ENCODE measurements around the gene ZNF32.
"Not testable (repeated sequence)": the region's sequence is repeated elsewhere in the genome, so short reads cannot be mapped to it uniquely, and the experiment has no call there.

ZNF32 gene

DNA sequence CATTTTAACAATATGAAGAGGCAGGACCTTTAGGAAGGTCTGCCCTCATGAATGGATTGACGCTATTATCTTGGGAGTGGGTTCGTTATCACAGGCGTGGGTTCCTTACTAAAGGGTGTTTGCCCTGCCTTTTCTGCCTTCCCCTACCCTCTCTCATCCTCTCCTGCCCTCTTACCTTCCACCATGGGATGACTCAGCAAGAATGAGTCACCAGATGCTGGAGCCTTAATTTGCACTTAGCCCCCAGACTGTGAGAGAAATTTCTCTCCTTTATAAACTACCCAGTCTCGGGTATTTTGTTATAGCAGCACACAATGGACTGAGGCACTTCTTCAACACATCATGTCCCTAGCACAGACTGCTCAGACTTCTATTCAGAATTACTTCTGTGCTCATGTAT lies 31.4 kb upstream of the ZNF32 start:
- no peak for DNase-seq (ENCODE audit: low read depth)

DNA sequence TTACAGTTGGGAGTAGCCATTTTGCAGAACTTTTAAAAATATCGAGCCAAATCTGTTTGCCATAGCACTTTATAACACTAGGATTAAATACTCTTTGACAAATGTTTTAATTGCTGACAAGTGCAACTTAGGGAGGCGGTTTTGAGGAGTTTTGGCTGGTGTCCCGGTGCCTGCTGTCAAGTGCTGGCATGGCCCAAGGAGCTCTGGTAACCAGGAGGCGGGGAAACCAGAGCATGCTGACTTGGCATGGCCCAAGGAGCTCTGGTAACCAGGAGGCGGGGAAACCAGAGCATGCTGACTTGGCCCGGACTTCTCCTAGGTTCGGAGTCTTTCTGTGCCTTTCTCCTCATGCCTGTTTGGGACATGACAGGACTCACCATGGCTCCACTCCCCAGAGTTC lies 30.8 kb upstream of the ZNF32 start:
- no peak for DNase-seq (ENCODE audit: low read depth)

DNA sequence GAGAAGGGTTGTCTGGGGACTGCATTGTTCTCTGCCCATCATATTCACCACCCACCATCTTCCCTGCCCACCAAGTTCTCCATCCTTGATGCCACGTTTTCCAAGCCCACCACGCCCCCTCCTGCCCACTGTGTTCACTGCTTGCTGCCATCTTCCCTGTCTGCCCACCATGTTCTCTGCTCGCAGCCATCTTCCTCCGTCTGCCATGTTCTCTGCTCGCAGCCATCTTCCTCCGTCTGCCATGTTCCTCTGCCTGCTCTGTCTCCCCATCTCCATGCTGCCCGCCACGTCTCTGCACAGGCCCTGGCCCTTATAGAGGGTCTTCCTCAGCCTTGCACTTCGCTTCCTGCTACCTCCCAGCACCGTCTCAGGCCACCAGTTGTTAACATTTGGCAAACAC lies 30.0 kb upstream of the ZNF32 start:
- no peak for DNase-seq (ENCODE audit: low read depth)

DNA sequence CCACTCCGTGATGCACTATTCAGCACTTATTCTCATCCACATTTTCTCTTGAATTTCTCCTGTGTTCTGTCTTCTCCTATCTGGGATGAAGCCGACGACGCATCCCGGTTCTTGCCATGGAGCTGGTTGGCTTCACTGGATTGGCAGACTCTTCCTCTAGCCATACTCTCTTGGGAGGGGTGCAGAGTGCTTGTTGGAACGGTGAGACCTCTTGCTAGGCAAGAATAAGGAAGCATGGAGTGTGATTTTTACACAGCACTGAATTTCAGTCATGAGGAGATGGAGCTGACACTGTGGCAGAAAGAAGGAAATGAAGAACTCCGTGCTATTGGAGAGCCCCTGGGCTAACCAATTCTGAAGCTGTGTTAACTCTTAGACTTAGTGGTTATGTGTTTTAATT lies 28.2 kb upstream of the ZNF32 start:
- no peak for DNase-seq (ENCODE audit: low read depth)

DNA sequence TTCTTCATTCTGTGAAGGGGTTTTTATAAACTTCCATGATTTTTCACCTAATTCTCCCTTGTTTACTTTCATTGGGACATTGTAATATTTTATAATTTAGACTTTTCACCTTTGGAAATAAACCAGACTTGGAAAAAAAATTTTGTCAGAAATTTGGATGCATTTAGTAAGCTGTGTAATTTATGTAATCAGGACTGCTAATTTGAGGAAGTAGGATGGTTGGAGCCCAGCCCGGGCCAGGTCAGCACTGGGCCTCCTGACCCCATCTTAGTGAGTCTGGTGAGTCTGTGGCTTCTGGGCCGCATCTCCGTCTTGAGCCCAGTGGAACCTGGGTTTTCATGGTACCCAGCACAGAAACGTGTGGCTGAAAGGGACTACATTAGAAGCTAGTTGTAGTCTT lies 27.6 kb upstream of the ZNF32 start:
- no peak for DNase-seq (ENCODE audit: low read depth)

DNA sequence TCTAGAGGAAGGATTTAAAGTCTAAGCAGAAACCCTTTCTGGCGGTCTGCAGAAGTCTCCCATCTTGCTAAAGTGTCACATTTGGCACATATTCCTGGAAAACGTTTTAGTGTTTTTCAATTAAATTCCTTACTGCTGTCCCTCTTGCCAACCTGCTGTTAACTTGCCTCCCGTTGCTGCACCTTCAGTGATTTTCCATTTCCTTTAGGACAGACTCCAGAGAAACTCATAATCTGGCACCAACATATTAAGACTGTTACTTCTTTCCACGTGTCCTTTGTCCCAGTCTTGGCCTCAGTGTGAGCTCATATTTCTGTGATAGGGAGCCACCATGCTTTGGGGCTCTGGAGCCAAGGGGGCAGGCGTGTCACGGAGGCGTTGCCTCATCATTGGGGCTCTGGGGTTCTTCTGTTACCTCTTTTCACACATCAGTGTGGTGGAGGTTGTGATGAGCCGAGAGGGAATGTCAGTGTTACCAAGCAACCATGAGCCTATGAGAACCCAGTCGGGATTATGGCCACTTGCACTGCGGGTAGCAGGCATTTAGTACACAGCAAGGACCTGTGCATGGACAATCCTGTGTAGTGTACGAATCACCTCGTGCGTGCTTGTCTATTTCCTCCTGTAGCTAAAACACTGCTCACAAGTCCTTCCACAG lies 26.0 kb upstream of the ZNF32 start:
- no peak for DNase-seq (ENCODE audit: low read depth)

DNA sequence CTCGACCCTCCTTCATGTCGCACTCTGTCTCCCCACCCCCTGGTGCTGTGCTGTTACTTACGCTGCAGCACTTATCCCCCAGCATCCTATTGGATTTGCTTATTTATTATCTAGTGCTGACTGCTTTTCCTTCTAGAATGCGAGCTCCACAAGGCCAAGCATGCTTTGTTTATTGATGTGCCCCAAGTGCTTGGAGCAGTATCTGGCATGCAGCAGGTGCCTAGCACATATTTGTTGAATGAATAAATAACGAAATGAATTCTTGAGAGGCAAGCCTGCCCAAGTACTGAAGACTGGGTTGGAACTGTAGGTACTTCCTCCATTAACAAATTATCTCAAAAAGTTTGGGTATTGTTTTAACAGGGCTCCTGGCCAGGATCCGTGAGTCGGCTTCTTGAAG lies 24.8 kb upstream of the ZNF32 start:
- DNase-seq (ENCODE audit: low read depth) = no peak

DNA sequence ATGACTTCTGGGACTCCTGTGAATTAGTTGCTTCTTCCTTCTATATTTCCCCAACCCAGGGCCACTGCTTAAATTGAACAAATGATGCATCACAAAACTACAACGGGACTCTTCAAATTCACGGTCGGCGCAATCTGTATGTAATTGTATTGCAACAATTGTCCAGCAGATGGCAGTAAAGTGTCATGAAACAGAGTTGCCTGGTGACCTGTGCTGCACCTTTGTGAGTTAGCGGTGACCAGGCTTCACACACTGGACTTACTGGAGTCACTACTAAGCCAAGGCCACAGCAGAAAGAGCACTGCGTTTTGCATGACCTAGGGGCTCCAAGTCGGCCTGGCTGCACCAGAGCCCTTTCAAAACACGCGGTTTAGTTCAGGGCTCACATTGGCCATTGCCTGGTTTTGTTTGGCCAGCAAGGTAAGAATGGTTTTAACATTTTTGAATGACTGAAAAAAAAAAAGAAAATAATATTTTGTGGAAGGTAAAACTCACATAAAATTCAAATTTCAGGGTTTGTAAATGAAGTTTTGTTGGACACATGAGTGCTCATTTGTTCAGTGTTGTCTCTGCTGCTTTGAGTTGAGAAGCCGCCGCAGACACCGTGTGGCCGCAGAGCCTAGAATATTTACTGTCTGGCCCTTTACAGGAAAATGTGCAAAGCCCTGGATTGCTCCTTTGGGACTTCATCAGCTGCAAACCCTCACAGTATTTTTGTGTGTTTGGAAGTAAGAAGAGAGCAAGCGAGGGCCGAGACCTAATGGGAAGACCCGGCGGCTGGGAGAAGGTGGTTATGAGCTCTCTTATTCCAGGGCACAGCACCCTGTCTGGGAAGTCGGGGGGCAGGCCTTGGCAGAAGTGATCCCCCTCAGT lies 23.2 kb upstream of the ZNF32 start:
- no peak for DNase-seq (ENCODE audit: low read depth)

DNA sequence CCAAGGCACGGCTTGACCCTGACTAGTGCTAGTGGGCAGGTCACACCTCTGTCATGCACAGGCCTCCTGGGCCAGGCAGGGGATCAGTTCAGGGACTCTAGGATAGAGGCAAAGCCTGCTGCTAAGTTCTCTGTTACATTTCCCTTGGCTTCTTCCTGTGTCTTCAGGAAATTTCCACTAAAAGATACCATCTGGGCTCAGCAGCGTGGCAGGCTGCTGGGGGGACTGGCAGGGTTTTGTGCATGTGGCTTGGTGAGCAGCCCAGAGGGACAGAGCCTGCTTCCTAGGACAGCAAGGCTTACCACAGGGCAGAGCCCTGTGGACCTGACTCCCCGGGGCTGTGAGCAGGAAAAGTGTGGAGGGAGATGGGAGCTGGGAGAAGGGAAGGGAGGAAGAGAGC lies 20.7 kb upstream of the ZNF32 start:
- no peak for DNase-seq (ENCODE audit: low read depth)

DNA sequence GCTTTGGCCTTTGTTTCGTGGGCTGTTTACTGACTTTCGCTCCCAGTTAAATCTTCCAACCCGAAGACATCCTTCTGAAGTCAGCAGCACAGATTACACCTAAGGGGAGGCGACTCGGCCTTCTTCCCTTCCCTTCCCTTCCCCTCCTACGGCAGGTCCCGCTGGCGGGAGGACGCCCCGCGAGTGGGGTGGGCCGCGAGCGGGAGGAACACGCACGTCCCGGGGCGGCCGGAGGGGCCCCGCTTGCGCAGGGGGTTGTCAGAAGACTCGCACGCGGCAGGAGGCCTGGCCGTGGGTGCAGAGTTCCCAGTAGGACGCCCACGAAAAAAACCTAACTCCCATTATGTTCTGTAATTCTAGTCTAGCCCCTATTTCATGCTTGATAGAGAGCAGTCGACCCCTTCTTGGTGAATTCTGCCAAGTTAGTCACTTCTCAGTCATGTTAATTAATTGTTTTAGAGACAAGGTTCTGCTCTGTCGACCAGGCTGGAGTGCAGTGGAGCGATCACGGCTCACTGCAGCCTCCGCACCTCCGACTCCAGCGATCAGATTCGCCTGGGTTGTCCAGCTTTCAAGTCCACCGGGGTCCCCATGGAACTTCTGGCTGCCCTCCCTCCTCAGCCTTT lies 19.2 kb upstream of the ZNF32 start:
- DNase-seq (ENCODE audit: low read depth) = no peak

DNA sequence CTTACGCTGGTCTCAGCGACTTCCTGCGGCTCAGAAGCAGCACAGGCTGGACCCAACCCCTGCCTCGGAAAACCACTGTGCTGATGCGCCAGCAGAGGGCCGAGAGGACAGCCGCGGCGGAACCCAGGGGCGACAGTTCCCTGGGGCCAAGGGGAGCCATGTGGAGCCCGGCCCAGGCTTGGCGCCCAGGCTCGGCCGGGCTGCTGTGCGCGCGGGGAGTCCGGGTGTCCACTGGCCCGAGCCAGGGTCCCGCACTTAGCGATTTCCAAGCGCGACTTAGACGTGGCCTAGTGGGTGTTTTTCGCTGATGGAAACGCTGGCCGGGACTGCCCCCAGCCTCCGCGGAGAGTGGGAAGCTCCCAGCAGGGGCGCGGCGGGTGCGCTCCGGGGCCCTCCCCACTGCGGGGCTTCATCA lies 18.6 kb upstream of the ZNF32 start:
- no peak for DNase-seq (ENCODE audit: low read depth)

DNA sequence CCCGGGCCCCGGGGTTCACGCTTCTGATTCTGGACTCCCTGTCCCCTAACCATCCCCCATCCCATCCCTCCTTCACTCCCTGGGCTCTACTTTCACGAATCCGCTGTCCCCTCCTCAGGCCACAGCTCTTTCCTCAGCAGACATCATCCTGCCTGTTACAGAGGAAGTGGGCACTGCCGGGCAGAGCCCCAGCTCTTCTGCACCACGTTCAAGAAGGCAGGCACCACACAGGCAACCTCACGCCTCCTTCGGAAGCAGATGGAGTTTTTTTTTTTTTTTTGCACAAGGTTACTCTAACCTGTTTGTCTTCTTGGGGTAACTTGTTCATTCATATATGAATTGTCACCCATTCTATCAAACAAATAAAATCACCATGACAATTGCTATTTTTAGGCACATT lies 17.9 kb upstream of the ZNF32 start:
- no peak for DNase-seq (ENCODE audit: low read depth)

DNA sequence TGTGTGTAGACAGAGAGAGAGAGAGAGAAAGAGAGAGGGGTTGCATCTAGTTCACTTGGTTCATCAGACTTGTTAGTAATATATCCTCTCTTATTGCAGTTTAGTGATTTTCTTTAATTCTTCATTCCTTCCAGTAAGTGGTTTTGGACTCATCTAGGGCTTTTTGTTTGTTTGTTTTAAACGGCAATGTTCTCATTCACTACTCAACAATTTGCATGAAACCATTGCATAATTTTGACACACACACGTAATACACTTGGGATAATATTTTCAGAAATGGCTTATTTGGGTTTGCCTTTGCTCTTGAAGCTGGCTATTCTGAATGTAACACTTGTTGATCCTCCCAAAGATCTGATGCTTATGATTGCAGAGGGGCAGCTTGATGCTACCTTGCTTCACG lies 16.4 kb upstream of the ZNF32 start:
- no peak for DNase-seq (ENCODE audit: low read depth)

DNA sequence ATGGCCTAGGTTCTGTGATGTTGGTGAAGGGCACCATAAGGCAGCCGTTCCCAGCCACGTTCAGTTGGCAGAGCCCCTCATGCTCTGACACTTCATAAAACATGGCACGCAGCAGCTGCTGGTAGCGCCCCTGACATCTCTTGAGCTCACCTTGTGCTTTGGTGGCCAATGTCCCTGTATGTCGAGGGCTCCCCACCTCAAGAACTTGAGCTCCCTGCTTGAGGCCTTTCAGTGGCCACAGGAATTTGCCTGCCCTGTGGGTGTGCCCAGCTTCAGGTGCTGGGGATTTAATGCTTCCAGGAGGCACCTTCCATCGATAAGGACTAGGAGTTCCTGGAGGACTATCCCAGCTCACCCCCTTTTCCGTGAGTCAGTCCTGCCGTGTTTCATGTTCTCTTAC lies 9.5 kb upstream of the ZNF32 start:
- DNase-seq (ENCODE audit: low read depth) = no peak

DNA sequence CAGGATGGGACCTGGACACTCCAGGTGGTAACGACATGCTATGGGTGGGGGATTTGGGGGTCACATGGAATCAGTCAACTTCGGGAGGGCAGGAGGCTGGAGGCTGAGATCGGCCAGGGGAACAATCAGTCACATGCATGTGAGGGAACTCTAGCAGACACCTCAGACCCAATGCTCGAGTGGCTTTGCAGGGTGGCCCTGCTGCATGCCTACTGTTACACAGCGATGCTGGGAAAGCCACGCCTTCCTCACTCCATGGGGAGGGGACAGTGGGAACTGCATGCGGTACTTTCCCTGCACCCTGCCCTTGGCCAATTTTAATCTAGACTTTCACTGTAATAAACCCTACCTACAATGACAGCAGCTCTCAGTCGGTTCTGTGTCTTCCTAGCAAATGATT lies 6.6 kb upstream of the ZNF32 start:
- no peak for DNase-seq (ENCODE audit: low read depth)

DNA sequence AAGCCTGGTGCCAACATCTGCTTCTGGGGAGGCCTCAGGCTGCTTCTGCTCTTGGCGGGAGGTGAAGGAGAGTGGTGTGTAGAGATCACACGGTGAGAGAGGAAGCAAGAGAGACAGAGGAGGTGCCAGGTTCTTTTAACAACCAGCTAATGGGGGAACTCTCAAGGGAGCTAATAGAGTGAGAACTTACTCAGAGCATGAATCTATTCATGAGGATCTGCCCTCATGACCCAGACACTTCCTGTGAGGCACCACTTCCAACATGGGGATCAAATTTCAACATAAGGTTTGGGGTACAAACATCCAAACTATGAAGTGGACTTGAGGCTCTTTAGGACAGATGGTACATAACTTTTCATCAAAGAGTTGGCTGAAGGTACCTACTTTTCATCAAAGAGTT lies 5.1 kb upstream of the ZNF32 start:
- DNase-seq (ENCODE audit: low read depth) = no peak

DNA sequence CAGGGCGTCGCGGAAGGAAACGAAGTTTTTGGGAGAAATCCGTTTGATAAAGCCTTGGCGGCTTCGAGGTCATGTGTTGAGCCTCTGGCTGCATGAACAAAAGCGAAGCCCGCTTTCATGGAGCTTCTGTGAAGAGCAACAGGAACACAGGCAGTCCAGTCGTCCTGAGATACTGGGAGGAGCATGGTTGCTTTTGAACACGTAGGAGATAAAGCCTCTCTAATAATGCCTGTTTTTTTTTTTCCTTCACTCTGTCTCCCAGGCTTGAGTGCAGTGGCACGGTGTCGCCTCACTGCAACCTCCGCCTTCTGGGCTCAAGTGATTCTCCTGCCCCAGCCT lies 473 bp upstream of the ZNF32 start:
- DNase-seq (ENCODE audit: low read depth) = no peak

DNA sequence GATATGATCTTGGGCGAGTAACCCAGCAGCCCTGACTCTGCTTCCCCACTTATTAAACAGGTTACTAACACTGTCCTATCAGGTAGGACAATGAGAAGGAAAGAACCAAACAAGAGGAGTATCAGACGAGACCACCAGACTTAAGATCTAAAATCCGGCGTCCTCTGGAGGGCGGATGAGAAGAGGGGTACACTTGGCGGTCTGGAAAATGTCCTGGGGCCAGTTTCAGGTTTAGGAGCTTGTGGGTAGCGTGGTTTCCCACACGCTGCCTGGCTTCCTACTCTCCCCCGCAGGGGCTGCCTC lies 635 bp downstream of the ZNF32 start:
- no peak for DNase-seq (ENCODE audit: low read depth)

DNA sequence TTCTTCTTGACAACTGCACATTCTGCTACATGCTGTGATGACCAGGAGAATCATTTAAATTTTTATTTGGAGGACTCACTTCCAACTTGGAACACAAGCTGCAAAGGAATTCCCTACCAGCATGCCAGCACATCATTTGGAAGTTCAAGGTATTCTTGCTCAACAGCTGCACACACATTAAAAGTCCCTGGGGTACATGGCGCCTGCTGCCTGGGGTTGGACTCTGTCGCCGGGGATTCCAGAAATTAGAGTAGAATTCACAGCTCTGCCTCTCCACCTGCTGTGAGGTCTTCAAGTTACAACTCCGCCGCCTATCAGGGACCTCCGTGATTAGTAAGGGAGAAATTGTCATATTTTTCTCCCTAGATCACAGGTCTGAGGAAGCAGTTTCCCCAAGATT lies 1.1 kb downstream of the ZNF32 start:
- no peak for DNase-seq (ENCODE audit: low read depth)

DNA sequence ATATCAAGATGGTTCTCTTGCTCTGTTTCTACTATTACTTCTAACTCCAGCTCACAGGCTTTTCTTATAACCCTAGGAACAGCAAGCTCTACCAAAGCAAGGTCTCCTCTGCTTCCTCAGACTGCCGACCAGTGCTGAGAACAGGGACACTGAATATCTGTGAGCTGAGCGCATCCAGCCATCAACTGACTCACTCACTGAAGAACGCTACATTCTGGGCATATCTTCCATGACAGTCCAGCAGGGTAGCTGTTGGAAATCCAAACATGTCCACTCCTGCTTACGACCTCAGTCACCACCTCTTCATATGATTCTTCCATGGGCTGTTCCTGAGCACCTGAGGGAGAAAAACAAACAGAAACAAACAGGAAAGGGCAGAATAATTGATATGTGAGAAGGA lies 2.8 kb downstream of the ZNF32 start:
- DNase-seq (ENCODE audit: low read depth) = no peak

DNA sequence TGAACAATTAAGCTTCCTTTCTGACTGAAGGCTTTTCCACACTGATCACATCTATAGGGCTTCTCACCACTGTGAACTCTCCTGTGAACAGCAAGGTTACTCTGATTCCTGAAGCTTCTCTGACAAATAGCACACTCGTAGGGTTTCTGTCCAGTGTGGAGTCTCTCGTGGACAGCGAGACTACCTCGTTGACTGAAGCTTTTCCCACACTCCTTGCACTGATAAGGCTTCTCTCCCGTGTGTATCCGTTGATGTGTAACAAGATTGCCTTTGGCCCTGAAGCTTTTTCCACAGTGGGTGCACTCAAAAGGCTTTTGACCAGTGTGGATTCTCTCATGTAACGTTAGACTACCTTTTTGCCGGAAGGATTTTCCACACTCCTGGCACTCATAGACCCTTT lies 4.4 kb downstream of the ZNF32 start:
- no peak for DNase-seq (ENCODE audit: low read depth)

DNA sequence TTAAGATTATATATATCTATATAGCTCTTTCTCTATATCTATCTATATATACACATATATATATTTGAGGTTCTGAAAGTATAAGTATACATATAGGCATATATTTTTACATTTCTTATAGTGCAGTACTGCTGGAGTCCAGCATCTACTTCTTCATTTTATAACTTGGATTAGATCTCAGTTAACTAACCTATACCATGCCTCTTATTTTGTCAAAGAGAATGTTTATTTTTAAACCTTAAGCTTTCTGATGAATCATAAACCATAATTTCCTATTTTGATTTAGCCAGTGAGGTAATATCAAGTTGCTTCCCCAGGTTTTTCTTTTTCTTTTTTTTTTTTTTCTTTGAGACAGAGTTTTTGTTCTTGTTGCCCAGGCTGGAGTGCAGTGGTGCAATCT lies 8.1 kb downstream of the ZNF32 start:
- DNase-seq (ENCODE audit: low read depth) = no peak

DNA sequence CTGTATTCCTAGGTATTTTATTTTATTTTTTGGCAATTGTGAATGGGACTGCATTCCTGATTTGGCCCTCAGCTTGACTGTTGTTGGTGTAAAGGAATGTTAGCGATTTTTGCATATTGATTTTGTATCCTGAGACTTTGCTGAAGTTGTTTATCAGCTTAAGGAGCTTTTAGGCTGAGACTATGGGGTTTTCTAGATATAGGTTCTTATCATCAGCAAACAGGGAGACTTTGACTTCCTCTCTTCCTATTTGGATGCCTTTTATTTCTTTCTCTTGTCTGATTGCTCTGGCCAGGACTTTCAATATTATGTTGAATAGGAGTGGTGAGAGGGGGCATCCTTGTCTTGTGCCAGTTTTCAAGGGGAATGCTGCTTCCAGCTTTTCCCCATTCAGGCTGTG lies 12.9 kb downstream of the ZNF32 start:
- not testable (repeated sequence) for DNase-seq (ENCODE audit: low read depth)

DNA sequence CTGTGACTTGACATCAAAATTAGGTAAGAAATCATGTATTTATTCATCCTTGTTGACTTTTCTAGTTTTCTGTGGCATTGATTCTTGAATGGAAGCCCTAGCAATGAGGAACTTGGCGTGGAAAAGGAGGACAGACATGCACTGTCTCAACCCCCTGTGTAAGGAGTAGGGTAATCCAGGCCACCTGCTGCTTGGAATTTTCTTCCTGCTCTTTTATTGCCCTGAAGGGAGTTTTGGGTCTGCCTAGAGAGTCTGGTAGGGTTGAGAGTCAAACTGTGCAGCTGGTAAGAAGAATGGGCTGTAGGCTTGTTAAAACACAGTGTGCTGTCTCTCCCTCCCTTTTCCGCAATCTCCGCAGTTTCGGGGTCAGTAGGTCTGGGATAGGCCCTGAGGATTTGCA lies 19.7 kb downstream of the ZNF32 start:
- no peak for DNase-seq (ENCODE audit: low read depth)
